Pulmonary artery endothelial cell (primary cell): Measurements from ENCODE around the gene KRTAP13-2. TPM values are rescaled to one million over a fixed set of nuclear protein-coding genes. Genes with fewer than 3 reads are reported as not detected.

Source experiments
- DNase-seq: peaks from one replicate; pipeline ENCODE4 v3.0.0-alpha.2; 2011; ENCODE audit warnings: low read depth, low spot score
- total RNA-seq: library from RNA; depleted of rRNA; stranded (reverse); fragments of >200 nt; gene quantifications from 2 replicates; pipeline ENCODE4 v1.2.3, GENCODE V29; 2014

Gene KRTAP13-2
- not detected in 2 replicates for total RNA-seq

GRCh38 chr21:30372139-30372770 is at the start of gene KRTAP13-2:
Gene KRTAP13-2, minus strand, starts transcription at chr21:30372271. Its CDS starts 58 bp downstream, at chr21:30372213.
- DNase-seq = no peak

- no peak for DNase-seq
Measured at GRCh38 chr21:30415993-30416392, 43.9 kb upstream of the KRTAP13-2 start.

GRCh38 chr21:30408782-30409494 is 36.9 kb upstream of the KRTAP13-2 start:
- DNase-seq = no peak

GRCh38 chr21:30395731-30396130 is 23.7 kb upstream of the KRTAP13-2 start, which contains the start of gene KRTAP13-1:
Gene KRTAP13-1, plus strand, starts transcription at chr21:30396031. Its CDS starts 56 bp downstream, at chr21:30396087.
- DNase-seq = no peak

GRCh38 chr21:30391492-30392025 is 19.5 kb upstream of the KRTAP13-2 start:
- no peak for DNase-seq

- DNase-seq = no peak
Measured at GRCh38 chr21:30382201-30382600, 10.1 kb upstream of the KRTAP13-2 start.

- no peak for DNase-seq
Measured at GRCh38 chr21:30355906-30356305, 16.2 kb downstream of the KRTAP13-2 start.

- DNase-seq = no peak
Measured at GRCh38 chr21:30354308-30355005, 17.6 kb downstream of the KRTAP13-2 start.

- no peak for DNase-seq
Measured at GRCh38 chr21:30351534-30351933, 20.5 kb downstream of the KRTAP13-2 start.

- no peak for DNase-seq
Measured at GRCh38 chr21:30349572-30349971, 22.5 kb downstream of the KRTAP13-2 start.

GRCh38 chr21:30348506-30348905 is 23.6 kb downstream of the KRTAP13-2 start, which contains the start of gene KRTAP23-1:
Gene KRTAP23-1, minus strand, starts transcription at chr21:30348606. Its CDS starts 0 bp downstream, at chr21:30348606.
- DNase-seq = no peak

- no peak for DNase-seq
Measured at GRCh38 chr21:30345014-30345413, 27.1 kb downstream of the KRTAP13-2 start.

- no peak for DNase-seq
Measured at GRCh38 chr21:30340714-30341573, 31.1 kb downstream of the KRTAP13-2 start.

- no peak for DNase-seq
Measured at GRCh38 chr21:30338717-30339116, 33.4 kb downstream of the KRTAP13-2 start.

GRCh38 chr21:30337772-30338171 is 34.3 kb downstream of the KRTAP13-2 start:
- DNase-seq = no peak

GRCh38 chr21:30337276-30337744 is 34.8 kb downstream of the KRTAP13-2 start, which contains the start of gene KRTAP27-1:
Gene KRTAP27-1, minus strand, starts transcription at chr21:30337694. Its CDS starts 26 bp downstream, at chr21:30337668.
- DNase-seq = no peak

- no peak for DNase-seq
Measured at GRCh38 chr21:30336596-30336995, 35.5 kb downstream of the KRTAP13-2 start.

- DNase-seq = no peak
Measured at GRCh38 chr21:30333736-30334135, 38.3 kb downstream of the KRTAP13-2 start.

- no peak for DNase-seq
Measured at GRCh38 chr21:30332681-30333080, 39.4 kb downstream of the KRTAP13-2 start.

- no peak for DNase-seq
Measured at GRCh38 chr21:30329203-30329875, 42.7 kb downstream of the KRTAP13-2 start.
